Activated CD4-positive, alpha-beta T cell treated with anti-CD3 and anti-CD28 coated beads for 48 hours (primary cell): Measurements from ENCODE around the gene SLC34A1.
"Not testable (repeated sequence)": the region's sequence is repeated elsewhere in the genome, so short reads cannot be mapped to it uniquely, and the experiment has no call there.

ENCODE experiments used
- DNase-seq: peaks from one replicate; pipeline ENCODE4 v3.0.0-alpha.2; 2020

Gene SLC34A1

GRCh38 chr5:177355162-177355867, 28.9 kb upstream of the SLC34A1 start:
- no peak for DNase-seq

DNA sequence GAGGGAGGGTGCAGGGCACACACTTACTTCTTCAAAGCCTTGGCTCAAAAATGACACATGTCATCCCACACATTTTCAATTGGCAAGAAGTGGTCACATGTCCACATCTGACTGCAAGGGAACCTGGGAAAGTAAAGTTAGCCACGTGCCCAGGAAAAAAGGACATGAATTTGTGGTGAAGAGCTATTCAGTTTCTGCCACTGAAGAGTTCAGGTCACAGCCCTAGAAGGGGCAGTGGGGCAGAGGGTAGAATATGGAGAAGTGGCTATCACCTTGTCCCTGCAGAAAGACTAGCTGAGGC, 28.4 kb upstream of the SLC34A1 start:
- no peak for DNase-seq

GRCh38 chr5:177356746-177357145, 27.5 kb upstream of the SLC34A1 start:
- no peak for DNase-seq

- DNase-seq: no peak
These were observed 27.1 kb upstream of the SLC34A1 start for GRCh38 chr5:177357146-177357458.

DNA sequence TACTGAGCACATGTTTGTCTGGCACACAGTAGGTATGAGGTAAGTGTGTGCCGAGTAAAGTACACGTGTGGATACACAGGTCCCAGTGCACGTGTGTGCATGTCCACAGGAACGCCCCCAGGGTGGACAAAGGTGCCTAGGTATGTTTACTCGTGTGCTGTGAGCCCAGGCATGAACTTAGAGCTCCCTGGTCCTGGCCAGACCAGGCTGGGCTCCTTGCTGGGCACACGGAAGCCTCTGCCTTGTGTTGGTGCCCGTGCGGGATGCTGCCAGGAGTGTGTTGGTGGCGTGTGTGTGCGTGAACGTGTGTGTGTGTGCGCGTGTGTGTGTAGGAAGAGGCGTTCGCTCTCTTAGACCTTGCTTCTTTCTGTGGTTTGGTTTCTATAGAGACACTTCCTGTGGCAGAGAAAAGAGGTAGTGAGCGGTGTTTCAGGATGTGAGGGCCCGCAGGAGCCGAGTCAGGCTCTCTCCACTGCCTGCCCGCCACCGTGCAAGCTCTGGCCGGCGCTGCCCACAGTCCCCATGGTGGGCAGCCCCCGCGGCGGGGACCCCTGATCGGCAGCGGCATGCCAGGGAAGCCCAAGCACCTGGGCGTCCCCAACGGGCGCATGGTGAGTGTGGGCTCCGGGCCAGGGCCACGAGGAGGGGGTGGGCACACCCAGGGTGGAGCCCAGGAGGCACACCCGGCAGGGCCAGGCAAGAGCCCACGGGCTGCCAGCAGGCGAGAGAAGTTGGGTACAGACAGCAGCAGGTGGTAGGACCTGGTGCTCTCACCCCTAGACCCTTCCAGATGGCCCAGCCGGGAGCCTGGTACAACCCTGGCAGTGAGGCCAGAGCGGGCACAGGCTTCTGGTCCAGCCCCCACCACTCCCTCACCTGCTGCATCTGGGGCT, 26.5 kb upstream of the SLC34A1 start, which contains the start of gene RGS14:
TSS of gene RGS14 (plus strand) at position 466 of the 893 bp plus-strand sequence. CDS start at position 567, 101 bp downstream.
- DNase-seq: peak; percentile 64

GRCh38 chr5:177358370-177358819, 25.8 kb upstream of the SLC34A1 start:
- DNase-seq: no peak

GRCh38 chr5:177359451-177359851, 24.8 kb upstream of the SLC34A1 start:
- DNase-seq: no peak

- no peak for DNase-seq
These were observed 24.4 kb upstream of the SLC34A1 start for GRCh38 chr5:177359860-177360259.

- not testable (repeated sequence) for DNase-seq
These were observed 23.5 kb upstream of the SLC34A1 start for GRCh38 chr5:177360740-177361139.

DNA sequence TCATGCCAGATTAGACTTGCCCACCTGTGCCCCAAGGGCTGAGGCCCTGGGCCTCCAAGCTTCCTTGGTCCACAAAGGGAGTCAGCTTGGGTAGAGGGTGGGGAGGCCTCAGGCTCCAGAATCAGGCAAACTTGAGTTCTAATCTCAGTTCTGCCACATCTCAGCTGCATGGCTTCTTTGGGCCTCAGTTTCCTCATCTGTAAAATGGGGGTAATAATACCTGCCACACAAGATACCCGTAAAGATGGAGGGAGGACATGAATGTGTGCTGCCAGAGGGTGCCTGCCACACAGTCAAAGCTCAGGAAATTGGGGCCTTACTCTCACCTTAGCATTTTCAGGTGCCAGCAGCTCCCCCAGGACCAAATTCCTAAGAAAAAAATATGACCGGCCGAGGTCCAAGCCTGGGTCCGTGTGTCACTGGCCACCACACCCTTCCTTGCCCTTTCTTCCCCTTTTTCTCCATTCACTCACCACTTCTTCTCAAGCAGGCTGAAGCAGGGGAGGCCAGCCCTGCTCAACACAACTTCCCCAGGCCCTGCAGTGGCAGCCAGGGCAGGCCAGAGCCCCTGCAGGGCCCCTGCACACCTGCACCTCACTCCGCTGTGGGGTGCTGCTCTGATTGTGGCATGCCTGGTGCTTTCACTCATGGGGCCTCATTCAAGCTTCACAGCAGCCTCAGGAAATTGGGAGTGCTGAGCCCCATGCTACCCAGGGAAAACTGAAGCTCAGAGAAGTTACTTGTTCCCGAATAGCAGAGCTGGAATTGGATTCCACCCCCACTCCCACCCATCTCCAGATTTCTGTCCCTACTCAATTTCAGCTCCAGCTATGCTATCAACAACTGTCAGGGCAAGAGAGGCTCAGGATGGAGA, 22.6 kb upstream of the SLC34A1 start:
- DNase-seq: peak; percentile 40

DNA sequence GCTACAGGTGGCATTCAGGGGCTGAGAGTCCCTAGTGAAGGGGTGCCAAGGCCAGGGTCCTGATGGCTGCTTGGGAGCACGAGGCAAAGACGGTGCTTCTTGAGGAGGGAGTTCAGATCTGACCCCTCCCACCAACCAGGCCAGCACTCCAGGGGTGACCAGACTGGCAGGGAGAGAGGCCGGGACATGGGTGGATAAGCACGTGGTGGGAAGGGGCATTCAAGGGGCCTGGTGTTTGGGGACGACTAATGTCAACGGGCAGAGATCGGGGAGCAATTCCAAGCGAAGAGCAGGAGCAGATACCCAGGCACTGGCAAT, 22.0 kb upstream of the SLC34A1 start:
- no peak for DNase-seq

- DNase-seq: peak; percentile 74
These were observed 21.4 kb upstream of the SLC34A1 start for GRCh38 chr5:177362610-177363507.

GRCh38 chr5:177363565-177363964, 20.7 kb upstream of the SLC34A1 start:
- no peak for DNase-seq

- peak; percentile 59 for DNase-seq
These were observed 19.9 kb upstream of the SLC34A1 start for GRCh38 chr5:177364159-177364962.

DNA sequence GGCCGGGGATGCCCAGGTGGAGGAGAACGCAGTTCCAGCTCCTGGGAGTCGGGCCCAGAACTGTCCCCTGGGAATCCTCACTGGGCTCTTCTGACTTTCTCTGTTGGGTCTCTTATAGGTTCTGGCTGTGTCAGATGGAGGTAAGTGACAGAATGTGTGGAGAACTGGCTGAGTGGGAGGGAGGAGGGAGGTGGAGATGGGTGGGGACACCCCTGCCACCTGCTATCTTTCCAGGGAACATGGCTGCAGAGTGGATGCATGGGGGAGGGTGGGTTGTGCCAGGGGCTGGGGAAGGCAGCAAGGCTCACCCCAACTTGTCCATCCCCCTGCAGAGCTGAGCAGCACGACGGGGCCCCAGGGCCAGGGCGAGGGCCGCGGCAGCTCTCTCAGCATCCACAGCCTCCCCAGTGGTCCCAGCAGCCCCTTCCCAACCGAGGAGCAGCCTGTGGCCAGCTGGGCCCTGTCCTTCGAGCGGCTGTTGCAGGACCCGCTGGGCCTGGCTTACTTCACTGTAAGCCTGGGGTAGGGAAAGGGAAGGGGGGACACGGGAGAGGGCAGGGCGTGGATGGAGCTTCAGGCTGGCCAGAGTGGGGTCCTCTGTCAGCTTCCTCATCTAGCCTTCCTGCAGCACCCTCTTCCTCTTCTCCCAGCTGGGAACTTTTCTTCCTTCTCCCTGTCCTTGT, 18.2 kb upstream of the SLC34A1 start:
- DNase-seq: no peak

- peak; percentile 28 for DNase-seq
These were observed 17.5 kb upstream of the SLC34A1 start for GRCh38 chr5:177366528-177367322.

- DNase-seq: no peak
These were observed 16.8 kb upstream of the SLC34A1 start for GRCh38 chr5:177367323-177367848.

DNA sequence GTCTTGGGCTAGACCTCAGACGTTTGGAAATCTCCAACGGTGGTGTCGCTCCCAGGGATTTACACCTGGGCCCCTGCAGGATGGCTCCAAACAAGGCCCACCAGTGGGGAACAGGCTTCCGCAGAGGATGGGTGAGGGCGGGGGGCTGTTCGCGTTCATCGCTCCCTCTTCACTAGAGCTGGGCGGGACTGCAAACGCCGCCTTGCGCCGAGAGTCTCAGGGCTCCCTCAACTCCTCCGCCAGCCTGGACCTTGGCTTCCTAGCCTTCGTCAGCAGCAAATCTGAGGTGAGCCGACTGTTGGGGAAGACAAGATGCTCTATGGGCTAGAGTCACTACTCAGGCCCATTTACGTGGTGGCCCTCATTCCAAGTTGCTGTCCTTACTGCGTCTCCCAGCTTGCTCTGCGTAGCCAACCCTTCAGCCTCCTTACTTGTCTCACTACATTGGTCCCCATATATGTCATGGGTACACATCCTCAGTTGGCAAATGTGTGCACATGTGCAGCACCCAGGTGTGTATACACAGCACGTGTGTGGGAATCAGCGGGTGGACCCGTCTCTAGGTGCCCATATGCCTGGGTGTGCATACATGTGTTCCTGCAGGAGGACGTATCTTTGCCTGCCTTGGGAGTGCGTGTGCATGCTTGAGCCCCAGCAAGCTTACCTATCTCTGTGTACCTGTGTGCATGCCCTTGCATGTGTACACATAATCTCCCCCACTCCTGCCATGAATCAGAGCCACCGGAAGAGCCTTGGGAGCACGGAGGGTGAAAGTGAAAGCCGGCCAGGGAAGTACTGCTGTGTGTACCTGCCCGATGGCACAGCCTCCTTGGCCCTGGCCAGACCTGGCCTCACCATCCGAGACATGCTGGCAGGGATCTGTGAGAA, 16.0 kb upstream of the SLC34A1 start:
- no peak for DNase-seq
